Lower lobe of right lung (tissue), 2 donors: ENCODE results near the gene CA9. TPM values are rescaled to one million over a fixed set of nuclear protein-coding genes. Genes with fewer than 3 reads are reported as not detected.

Experiments used
- ATAC-seq, 2 donors: fragments of 200-7000 bp; cut with Tn5 transposase; one replicate each; pipeline ENCODE4 v1.9.1; 2020 to 2022; ENCODE audit warnings: mild to moderate bottlenecking in 2 of 2, moderate library complexity in 2 of 2
- DNase-seq: peaks from one replicate; pipeline ENCODE4 v3.0.0-alpha.2; 2020
- H3K27ac ChIP-seq: fragments of 200-600 bp; one replicate; pipeline ENCODE4 v1.8.0; 2022
- H3K27me3 ChIP-seq: fragments of 200-600 bp; one replicate; pipeline ENCODE4 v1.8.0; 2022; ENCODE audit warnings: low read depth
- H3K36me3 ChIP-seq: fragments of 200-600 bp; one replicate; pipeline ENCODE4 v1.8.0; 2022; ENCODE audit warnings: mild to moderate bottlenecking
- H3K4me1 ChIP-seq: fragments of 200-600 bp; one replicate; pipeline ENCODE4 v1.8.0; 2022
- H3K4me3 ChIP-seq: fragments of 200-600 bp; one replicate; pipeline ENCODE4 v1.8.0; 2022; ENCODE audit warnings: mild to moderate bottlenecking
- H3K9me3 ChIP-seq: fragments of 200-600 bp; one replicate; pipeline ENCODE4 v1.8.0; 2022
- intact Hi-C: fragments of 100-400 bp; cut with DNase I; formaldehyde crosslinking; loops from one replicate; pipeline ENCODE4 v1.11.0; 2022
- total RNA-seq: library from RNA; stranded (reverse); fragmentation: NEBNext Ultra II Directional; extraction: Animal tissue kit (Norgen Biotek cat#: 25700); gene quantifications from one replicate; pipeline ENCODE4 v1.2.1, GENCODE V29; 2021
- TF ChIP-seq, protein P1 (sequence below): fragments of 200-600 bp; IDR thresholded peaks from one replicate; pipeline ENCODE4 v1.8.0; 2022; ENCODE audit warnings: antibody characterized with exemption, mild to moderate bottlenecking
- donor health status: DM: no; HTN: yes; CAD: no; lungs with severe emphysema.

The CA9 gene
- total RNA-seq, 1 donor from 2014 or later = not detected

DNA sequence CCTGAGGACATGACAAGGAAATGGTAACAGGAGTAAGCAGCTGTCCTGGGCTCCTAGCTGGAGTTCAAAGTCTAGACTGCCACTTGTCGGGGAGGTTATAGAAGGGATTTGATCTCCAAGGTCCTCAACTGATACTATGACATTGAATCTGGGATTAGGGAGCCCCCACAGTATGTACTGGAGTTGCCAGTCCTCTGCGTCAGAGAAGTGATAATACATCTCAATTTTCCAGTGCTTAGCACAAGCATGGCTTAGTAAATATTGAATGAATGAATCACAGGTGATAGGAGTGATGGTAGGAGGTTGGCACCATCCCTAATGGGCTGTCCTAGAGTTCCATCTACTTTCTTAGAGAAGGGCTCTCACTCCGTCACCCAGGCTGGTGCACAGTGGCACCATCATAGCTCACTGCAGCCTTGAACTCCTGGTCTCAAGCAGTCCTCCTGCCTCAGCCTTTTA, 22.2 kb downstream of the CA9 start:
- TF ChIP-seq, protein P1, sequence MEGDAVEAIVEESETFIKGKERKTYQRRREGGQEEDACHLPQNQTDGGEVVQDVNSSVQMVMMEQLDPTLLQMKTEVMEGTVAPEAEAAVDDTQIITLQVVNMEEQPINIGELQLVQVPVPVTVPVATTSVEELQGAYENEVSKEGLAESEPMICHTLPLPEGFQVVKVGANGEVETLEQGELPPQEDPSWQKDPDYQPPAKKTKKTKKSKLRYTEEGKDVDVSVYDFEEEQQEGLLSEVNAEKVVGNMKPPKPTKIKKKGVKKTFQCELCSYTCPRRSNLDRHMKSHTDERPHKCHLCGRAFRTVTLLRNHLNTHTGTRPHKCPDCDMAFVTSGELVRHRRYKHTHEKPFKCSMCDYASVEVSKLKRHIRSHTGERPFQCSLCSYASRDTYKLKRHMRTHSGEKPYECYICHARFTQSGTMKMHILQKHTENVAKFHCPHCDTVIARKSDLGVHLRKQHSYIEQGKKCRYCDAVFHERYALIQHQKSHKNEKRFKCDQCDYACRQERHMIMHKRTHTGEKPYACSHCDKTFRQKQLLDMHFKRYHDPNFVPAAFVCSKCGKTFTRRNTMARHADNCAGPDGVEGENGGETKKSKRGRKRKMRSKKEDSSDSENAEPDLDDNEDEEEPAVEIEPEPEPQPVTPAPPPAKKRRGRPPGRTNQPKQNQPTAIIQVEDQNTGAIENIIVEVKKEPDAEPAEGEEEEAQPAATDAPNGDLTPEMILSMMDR = no peak
- Histone ChIP-seq H3K4me3 (no peak overlapping the region), H3K36me3 (peaks cover 54% of the 10 kb centered on the region), H3K9me3 (no peaks in the 10 kb centered on the region), H3K27ac (peak overlapping the region; percentile 73), H3K27me3 (no peaks in the 10 kb centered on the region), H3K4me1 (peaks cover 23% of the 10 kb centered on the region)
- peak in 1 of 2 donors; percentile 48 for ATAC-seq
- intact Hi-C loops = no loop called here
- DNase-seq = no peak

GRCh38 chr9:35696520-35697215, 22.9 kb downstream of the CA9 start:
- H3K27ac ChIP-seq = peak overlapping the region; percentile 73
- no peaks in the 10 kb centered on the region for H3K27me3 ChIP-seq
- H3K4me1 ChIP-seq = peaks cover 16% of the 10 kb centered on the region
- no peak overlapping the region for H3K4me3 ChIP-seq
- TF ChIP-seq, protein P1 = peak; percentile 94
- H3K36me3 ChIP-seq = peaks cover 61% of the 10 kb centered on the region
- intact Hi-C loops = no loop called here
- H3K9me3 ChIP-seq = no peaks in the 10 kb centered on the region
- DNase-seq (peak; percentile 61), ATAC-seq (peak; percentile 88)

DNA sequence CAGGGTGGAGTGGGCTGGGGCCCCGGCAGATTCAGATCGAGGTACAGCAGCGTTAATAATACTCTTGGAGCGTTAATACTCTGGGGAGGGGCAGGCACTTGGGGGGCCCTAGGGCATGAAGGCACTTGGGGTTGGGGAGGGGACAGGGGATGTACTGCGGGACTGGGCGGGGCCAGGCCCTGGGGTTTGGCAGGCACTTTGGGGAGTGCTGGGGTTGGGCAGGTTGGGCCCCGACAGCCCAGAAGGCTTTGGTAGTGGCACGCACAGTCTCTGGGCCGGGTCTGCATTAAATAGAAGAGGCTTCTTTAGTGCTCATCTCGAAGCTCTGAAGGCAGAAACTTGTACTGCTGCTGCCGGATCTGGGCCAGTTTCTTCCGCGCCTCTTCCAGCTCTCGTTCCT, 23.8 kb downstream of the CA9 start:
- no peaks in the 10 kb centered on the region for H3K27me3 ChIP-seq
- peak overlapping the region; percentile 73 for H3K27ac ChIP-seq
- DNase-seq = no peak
- intact Hi-C loops = no loop called here
- TF ChIP-seq, protein P1 = no peak
- peak in 1 of 2 donors; percentile 5 for ATAC-seq
- H3K4me3 ChIP-seq = no peak overlapping the region
- no peaks in the 10 kb centered on the region for H3K9me3 ChIP-seq
- peaks cover 69% of the 10 kb centered on the region for H3K36me3 ChIP-seq
- H3K4me1 ChIP-seq = peaks cover 15% of the 10 kb centered on the region

GRCh38 chr9:35698231-35698630, 24.5 kb downstream of the CA9 start:
- TF ChIP-seq, protein P1 = no peak
- Histone ChIP-seq H3K36me3 (peaks cover 77% of the 10 kb centered on the region), H3K27ac (no peak overlapping the region), H3K27me3 (no peaks in the 10 kb centered on the region), H3K4me3 (no peak overlapping the region), H3K4me1 (peaks cover 15% of the 10 kb centered on the region), H3K9me3 (no peaks in the 10 kb centered on the region)
- intact Hi-C loops = no loop called here
- DNase-seq (no peak), ATAC-seq (no peak)

DNA sequence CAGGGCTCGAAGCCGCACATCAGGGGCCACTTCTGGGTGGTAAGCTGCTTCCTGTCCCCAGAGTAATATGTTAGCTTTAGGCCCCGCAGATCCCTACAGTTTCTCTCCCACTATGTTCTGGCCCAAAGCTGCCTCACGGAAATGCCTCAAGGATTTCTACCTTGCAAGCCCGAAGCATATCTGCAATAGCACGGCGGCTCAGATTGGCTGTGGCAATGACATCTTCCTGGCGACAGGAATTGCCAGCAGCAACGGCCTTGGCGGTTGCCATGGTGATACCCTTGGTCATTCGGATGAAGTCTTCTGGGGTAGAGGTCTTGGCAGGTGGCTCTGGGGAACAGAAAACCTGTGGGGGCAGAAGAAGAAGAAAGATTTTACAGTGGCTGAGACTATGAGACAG, 26.3 kb downstream of the CA9 start:
- Histone ChIP-seq H3K4me1 (peaks cover 15% of the 10 kb centered on the region), H3K4me3 (no peak overlapping the region), H3K27me3 (no peaks in the 10 kb centered on the region), H3K9me3 (no peaks in the 10 kb centered on the region), H3K27ac (no peak overlapping the region), H3K36me3 (peaks cover 95% of the 10 kb centered on the region)
- TF ChIP-seq, protein P1 = no peak
- no peak for DNase-seq
- ATAC-seq = no peak
- intact Hi-C loops = no loop called here
